NCI-H2196 (cell line): ENCODE measurements around the gene LRRD1.
"Not testable (repeated sequence)": the region's sequence is repeated elsewhere in the genome, so short reads cannot be mapped to it uniquely, and the experiment has no call there.

Source experiments
- DNase-seq: peaks from one replicate; lab custom pipeline; 2025; ENCODE audit not compliant: unreplicated experiment; lab: John Stamatoyannopoulos, UW

LRRD1 gene

GRCh38 chr7:92178928-92179924 is at the start of gene LRRD1:
LRRD1 (minus strand) TSS chr7:92179142; CDS start chr7:92165202, 13,940 bp downstream.
- DNase-seq: peak; percentile 92

GRCh38 chr7:92228742-92229141 is 49.8 kb upstream of the LRRD1 start:
- no peak for DNase-seq

- no peak for DNase-seq
Observed at GRCh38 chr7:92228100-92228499, 49.2 kb upstream of the LRRD1 start.

- DNase-seq: no peak
Observed at GRCh38 chr7:92226981-92227380, 48.0 kb upstream of the LRRD1 start.

GRCh38 chr7:92221766-92222165 is 42.8 kb upstream of the LRRD1 start:
- DNase-seq: no peak

GRCh38 chr7:92206672-92207071 is 27.7 kb upstream of the LRRD1 start:
- no peak for DNase-seq

- no peak for DNase-seq
Observed at GRCh38 chr7:92205987-92206386, 27.0 kb upstream of the LRRD1 start.

GRCh38 chr7:92200791-92201190 is 21.8 kb upstream of the LRRD1 start:
- DNase-seq: no peak

- DNase-seq: no peak
Observed at GRCh38 chr7:92192326-92192725, 13.4 kb upstream of the LRRD1 start.

- not testable (repeated sequence) for DNase-seq
Observed at GRCh38 chr7:92189246-92189645, 10.3 kb upstream of the LRRD1 start.

- DNase-seq: not testable (repeated sequence)
Observed at GRCh38 chr7:92184294-92184693, 5.4 kb upstream of the LRRD1 start.

GRCh38 chr7:92177362-92177761 is 1.6 kb downstream of the LRRD1 start:
- DNase-seq: no peak

GRCh38 chr7:92169529-92169928 is 9.4 kb downstream of the LRRD1 start:
- DNase-seq: not testable (repeated sequence)

- DNase-seq: no peak
Observed at GRCh38 chr7:92161271-92161670, 17.7 kb downstream of the LRRD1 start.

- no peak for DNase-seq
Observed at GRCh38 chr7:92158660-92159575, 20.0 kb downstream of the LRRD1 start.

- no peak for DNase-seq
Observed at GRCh38 chr7:92156990-92157389, 22.0 kb downstream of the LRRD1 start.

- DNase-seq: no peak
Observed at GRCh38 chr7:92155108-92155739, 23.7 kb downstream of the LRRD1 start.

- DNase-seq: no peak
Observed at GRCh38 chr7:92150450-92151017, 28.4 kb downstream of the LRRD1 start.

GRCh38 chr7:92149736-92150239 is 29.2 kb downstream of the LRRD1 start:
- DNase-seq: no peak

GRCh38 chr7:92143192-92143880 is 35.6 kb downstream of the LRRD1 start:
- DNase-seq: not testable (repeated sequence)
